Measurements from ENCODE around the gene SLAMF1.
A peak's percentile ranks its signal among the peaks of the same experiment; 100 is the strongest.

Gene SLAMF1

DNA sequence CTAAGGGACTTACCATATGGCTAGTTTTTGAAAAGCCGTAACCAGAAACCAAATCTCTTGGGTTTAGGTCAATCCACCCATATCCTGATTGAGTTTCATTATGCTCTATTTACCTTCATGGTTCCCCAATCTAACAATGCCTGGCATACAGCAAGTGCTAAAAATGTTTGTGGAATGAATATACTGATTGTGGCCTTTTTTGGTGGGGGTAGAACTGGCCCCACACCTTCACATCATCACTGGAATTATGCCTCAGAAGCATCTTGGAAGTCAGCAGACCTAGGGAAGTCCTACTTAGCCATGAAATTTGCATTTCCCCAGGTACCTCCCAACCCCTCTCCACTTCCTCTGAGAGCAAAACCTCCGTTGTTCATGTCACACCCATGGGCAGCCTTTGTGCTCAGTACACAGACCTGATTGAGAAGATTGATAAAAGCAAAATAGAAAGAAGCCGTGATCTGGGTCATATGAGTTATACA is 17.8 kb upstream of the SLAMF1 start:
- Histone ChIP-seq H3K4me3 (ENCODE audit: low read depth in 1 of 2, low read length in 1 of 2) (peak overlapping the region in 1 of 2 experiments; percentile 7), H3K27me3 (no peaks in the 10 kb centered on the region), H3K4me1 (ENCODE audit: control insufficient read depth in 1 of 2, insufficient read depth in 1 of 2, low read depth in 1 of 2, low read length in 1 of 2) (peaks cover 52 to 56% of the 10 kb centered on the region in 2 experiments), H3K36me3 (no peaks in the 10 kb centered on the region), H3K27ac (peak overlapping the region; percentile 76), H3K9me3 (no peaks in the 10 kb centered on the region)
- TF ChIP-seq, protein P1, sequence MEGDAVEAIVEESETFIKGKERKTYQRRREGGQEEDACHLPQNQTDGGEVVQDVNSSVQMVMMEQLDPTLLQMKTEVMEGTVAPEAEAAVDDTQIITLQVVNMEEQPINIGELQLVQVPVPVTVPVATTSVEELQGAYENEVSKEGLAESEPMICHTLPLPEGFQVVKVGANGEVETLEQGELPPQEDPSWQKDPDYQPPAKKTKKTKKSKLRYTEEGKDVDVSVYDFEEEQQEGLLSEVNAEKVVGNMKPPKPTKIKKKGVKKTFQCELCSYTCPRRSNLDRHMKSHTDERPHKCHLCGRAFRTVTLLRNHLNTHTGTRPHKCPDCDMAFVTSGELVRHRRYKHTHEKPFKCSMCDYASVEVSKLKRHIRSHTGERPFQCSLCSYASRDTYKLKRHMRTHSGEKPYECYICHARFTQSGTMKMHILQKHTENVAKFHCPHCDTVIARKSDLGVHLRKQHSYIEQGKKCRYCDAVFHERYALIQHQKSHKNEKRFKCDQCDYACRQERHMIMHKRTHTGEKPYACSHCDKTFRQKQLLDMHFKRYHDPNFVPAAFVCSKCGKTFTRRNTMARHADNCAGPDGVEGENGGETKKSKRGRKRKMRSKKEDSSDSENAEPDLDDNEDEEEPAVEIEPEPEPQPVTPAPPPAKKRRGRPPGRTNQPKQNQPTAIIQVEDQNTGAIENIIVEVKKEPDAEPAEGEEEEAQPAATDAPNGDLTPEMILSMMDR (IDR thresholded peaks at IDR 0.05), result no peak

DNA sequence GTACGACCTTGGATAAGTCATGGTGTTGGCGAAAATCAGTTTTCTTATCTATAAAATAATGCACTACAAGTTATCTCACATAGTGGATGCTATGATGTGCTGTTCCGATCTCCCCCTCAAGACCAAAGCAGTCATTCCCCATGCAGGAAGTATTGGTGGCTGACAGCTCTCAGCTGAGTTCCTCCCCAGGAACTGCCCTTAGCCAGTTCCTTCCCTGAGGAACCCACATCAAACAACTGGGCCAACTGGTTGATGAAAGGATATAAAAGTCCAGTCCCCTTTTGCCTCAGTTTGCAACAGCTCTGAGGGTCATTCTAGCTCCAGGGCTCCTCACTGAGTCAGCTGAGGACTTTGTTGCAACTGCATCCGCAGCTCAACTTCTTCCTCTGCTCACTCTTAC is 16.1 kb upstream of the SLAMF1 start:
- H3K27ac ChIP-seq, result peak overlapping the region; percentile 76
- H3K36me3 ChIP-seq, result no peaks in the 10 kb centered on the region
- TF ChIP-seq, protein P1 (IDR thresholded peaks at IDR 0.05), result no peak
- no peaks in the 10 kb centered on the region for H3K9me3 ChIP-seq
- H3K27me3 ChIP-seq, result no peaks in the 10 kb centered on the region
- peaks cover 60 to 64% of the 10 kb centered on the region in 2 experiments for H3K4me1 ChIP-seq (ENCODE audit: control insufficient read depth in 1 of 2, insufficient read depth in 1 of 2, low read depth in 1 of 2, low read length in 1 of 2)
- H3K4me3 ChIP-seq (ENCODE audit: low read depth in 1 of 2, low read length in 1 of 2), result no peak overlapping the region

DNA sequence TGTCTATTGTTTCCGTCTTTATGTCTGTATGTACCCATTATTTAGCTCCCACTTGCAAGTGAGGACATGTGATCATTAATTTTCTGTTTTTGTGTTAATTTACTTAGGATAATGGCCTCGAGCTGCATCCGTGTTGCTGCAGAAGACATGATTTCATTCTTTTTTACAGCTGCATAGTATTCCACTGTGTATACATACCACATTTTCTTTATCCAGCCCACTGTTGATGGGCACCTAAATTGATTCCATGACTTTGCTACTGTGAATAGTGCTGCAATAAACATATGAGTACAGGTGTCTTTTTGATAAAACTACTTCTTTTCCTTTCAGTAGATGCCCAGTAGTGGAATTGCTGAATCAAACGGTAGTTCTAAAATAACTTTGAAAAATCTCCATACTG is 12.7 kb upstream of the SLAMF1 start:
- Histone ChIP-seq H3K9me3 (no peaks in the 10 kb centered on the region), H3K36me3 (no peaks in the 10 kb centered on the region), H3K27me3 (no peaks in the 10 kb centered on the region), H3K4me3 (ENCODE audit: low read depth in 1 of 2, low read length in 1 of 2) (no peak overlapping the region), H3K4me1 (ENCODE audit: control insufficient read depth in 1 of 2, insufficient read depth in 1 of 2, low read depth in 1 of 2, low read length in 1 of 2) (peaks cover 38 to 43% of the 10 kb centered on the region in 2 experiments), H3K27ac (no peak overlapping the region)
- TF ChIP-seq, protein P1 (IDR thresholded peaks at IDR 0.05), result no peak

DNA sequence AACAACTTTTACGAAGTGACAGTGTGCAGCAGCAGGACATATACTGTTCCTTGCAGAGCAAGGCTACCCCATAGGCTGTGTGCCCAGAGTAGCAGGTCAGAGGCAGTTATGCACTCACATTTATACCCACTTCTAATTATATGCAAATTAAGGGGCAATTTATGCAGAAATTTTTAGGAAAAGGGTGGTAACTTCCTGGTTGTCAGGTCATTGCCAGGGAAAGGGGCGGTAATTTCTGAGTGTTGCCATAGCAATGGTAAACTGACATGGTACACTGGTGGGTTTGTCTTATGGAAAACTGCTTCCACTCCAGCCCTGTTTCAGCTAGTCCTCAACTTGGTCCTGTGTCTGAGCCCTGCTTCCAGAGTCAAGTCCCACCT is 12.0 kb upstream of the SLAMF1 start:
- Histone ChIP-seq H3K27me3 (no peaks in the 10 kb centered on the region), H3K27ac (no peak overlapping the region), H3K9me3 (no peaks in the 10 kb centered on the region), H3K4me3 (ENCODE audit: low read depth in 1 of 2, low read length in 1 of 2) (no peak overlapping the region), H3K36me3 (no peaks in the 10 kb centered on the region), H3K4me1 (ENCODE audit: control insufficient read depth in 1 of 2, insufficient read depth in 1 of 2, low read depth in 1 of 2, low read length in 1 of 2) (peaks cover 31 to 36% of the 10 kb centered on the region in 2 experiments)
- TF ChIP-seq, protein P1 (IDR thresholded peaks at IDR 0.05), result no peak

DNA sequence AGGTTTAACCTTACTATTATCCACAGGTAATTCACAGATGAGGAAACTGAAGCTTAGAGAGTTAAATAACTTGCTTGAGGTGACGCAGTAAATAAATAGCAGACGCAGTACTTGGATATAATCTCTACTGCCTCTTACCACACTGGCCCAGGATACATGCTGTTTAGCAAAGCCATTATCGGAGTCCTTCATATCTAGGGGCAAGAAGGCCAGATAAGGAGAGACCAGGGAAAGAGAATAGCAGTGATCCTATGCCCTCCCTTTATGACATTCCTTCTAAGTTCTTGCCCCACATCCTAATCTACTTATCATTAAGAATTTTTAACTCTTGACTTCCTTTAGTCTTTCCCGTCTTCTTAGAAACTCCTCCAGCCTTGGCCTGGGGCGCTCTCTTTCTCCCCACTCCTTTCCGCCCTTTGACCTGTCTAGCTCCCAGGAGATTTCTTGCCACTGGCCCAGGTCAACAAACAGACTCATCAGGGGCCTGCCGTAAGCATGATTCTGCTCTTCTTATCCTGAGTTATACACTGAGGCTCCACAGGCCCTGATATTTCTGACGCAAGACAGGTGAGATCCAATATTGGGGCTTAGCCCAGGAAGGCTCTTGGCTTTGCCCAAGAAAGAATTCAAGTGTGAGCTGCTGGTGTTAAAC is 11.4 kb upstream of the SLAMF1 start:
- TF ChIP-seq, protein P1 (IDR thresholded peaks at IDR 0.05), result no peak
- no peaks in the 10 kb centered on the region for H3K27me3 ChIP-seq
- no peak overlapping the region for H3K27ac ChIP-seq
- H3K4me3 ChIP-seq (ENCODE audit: low read depth in 1 of 2, low read length in 1 of 2), result no peak overlapping the region
- H3K4me1 ChIP-seq (ENCODE audit: control insufficient read depth in 1 of 2, insufficient read depth in 1 of 2, low read depth in 1 of 2, low read length in 1 of 2), result peaks cover 26 to 31% of the 10 kb centered on the region in 2 experiments
- no peaks in the 10 kb centered on the region for H3K9me3 ChIP-seq
- no peaks in the 10 kb centered on the region for H3K36me3 ChIP-seq

Data from neutrophil (primary cell).